NCI-H1105 (cell line): ENCODE results near the gene BRD4.
A peak's percentile ranks its signal among the peaks of the same experiment; 100 is the strongest.

Source experiments
- DNase-seq: peaks from one replicate; lab custom pipeline; 2025; lab: John Stamatoyannopoulos, UW

BRD4 gene

GRCh38 chr19:15225760-15226159 lies 106.6 kb downstream of the BRD4 start:
- no peak for DNase-seq

DNA sequence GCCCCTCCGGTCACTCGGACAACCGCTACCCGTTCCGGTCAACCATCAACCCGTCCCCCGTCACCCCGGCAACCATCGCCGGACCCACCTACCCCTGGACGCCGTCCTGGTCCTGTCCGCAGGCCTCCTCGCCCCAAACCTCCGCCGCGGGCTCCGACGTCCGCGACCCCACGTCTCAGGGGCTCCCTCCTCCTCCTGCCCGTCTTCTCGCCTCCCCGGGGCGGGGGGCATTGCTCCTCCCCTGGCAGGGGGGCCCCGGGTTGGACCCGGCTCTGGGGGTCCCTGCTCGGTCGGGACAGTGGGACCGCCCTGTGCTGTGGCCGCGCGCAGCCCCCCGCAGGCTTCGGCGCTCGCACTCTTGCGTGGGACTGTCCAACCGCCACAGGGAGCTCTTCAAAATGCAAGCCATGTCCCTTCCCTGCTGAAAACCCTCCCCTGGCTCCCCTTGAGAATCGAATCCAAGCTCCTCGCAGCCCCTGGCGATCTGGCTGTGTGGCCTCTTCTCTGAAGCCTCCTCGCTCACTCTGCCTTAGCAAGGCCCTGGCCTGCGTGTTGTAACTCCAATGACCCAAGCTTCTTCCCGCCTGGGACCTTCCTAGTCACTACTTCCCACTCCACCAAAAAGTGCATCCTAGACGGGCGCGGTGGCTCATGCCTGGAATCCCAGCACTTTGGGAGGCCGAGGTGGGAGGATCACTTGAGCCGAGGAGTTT lies 108.5 kb downstream of the BRD4 start:
- DNase-seq, result no peak

DNA sequence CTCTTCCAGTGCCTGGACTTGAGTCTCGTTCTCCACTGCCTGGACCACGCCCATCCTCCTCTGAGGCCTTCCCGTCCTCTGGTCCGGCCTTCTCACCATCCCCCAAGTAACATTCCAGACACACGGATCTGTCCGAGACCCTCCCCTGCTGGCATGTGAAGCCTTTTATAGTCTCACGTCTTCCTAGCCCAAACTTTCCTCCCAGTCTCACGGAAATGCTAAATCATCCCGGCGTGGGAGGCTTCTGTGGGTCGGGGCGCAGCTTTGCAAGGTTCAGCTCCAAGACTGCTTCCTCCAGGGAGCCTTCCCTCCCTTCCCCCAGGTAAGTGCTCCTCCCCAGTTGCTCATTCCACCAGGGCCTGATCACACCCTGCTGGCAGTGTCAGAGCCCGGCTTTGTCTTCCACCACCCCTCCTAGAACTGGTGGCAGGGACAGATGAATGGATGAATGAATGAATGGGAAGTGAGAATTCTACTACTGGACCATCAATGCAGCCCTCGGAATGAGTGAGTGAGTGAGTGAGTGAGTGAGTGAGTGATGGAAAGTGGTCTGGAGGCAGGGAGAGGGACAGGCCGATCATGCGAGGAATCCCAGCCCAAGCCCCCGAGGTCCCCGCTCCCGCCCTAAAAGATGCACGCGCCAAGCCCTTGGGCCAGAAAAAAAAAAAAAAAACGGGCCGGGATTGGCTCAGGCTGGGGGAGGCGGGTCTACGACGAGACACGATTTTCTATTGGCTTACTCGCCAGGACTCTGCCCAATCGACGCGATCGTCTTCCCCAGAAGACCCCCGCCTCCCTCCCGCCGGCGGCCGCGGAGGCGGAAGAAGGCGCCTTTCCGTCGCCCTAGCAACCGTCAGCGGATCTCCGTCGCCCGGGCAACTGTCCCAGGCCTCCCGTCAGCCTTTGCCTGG lies 109.3 kb downstream of the BRD4 start:
- peak; percentile 95 for DNase-seq

DNA sequence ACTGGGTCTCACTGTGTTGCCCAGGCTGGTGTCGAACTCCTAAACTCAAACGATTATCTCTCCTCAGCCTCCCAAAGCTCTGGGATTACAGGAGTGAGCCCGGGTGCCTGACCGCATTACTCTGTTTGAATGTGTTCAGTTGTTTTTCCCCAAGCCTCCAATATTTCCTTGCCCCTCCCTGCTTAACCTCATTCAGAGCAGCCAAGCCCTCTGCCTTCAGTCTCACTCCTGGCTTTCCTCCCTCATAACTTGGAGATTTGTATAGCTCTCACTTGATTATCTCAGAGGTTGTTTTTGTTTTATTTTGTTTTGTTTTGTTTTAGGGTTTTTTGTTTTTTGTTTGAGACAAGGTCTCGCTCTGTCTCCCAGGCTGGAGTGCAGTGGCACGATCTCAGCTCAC lies 111.5 kb downstream of the BRD4 start:
- no peak for DNase-seq

DNA sequence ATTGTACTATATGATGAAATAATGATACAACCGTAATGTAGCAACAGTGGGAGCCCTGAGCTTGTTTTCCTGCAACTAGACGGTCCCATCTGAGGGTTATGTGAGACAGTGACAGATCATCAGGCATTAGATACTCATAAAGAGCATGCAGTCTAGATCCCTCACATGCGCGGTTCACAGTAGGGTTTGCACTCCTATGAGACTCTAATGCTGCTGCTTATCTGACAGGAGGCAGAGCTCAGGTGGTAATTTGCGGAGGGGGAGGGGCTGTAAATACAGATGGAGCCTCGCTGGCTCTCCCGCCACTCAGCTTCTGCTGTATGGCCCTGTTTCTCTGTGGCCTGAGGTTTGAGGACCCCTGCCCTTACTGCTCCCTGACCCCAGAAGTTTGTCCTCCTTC lies 113.8 kb downstream of the BRD4 start:
- no peak for DNase-seq

DNA sequence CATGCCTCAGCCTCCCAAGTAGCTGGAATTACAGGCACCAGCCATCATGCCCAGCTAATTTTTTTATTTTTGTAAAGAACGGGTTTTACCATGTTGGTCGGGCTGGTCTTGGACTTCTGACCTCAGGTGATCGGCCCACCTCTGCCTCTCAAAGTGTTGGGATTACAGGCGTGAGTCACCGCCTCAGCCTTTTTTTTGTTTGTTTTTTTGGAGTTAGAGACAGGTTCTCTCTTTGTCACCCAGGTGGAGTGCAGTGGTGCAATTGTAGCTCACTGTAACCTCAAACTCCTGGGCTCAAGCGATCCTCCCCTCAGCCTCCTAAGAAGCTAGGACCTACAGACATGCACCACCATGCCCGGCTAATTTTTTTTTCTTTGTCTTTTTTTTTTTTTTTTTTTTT lies 116.0 kb downstream of the BRD4 start:
- no peak for DNase-seq

- DNase-seq, result no peak
Measured at GRCh38 chr19:15213715-15214381, 118.5 kb downstream of the BRD4 start.

DNA sequence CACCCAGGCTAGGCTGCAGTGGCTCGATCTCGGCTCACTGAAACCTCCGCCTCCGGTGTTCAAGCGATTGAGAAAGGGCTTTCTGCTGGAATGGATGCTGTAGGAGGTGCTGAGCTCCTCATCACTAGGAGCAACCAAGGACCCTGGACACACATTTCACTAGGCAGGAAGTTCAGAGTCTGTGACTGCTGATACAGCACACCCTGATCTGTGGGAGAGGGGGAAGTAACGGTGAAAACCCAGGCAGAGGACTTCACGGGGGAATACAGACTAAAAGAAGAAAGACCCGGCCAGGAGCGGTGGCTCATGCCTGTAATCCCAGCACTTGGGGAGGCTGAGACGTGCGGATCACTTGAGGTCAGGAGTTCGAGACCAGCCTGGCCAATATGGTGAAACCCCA lies 119.6 kb downstream of the BRD4 start:
- no peak for DNase-seq

GRCh38 chr19:15210323-15210781 lies 122.0 kb downstream of the BRD4 start:
- no peak for DNase-seq

DNA sequence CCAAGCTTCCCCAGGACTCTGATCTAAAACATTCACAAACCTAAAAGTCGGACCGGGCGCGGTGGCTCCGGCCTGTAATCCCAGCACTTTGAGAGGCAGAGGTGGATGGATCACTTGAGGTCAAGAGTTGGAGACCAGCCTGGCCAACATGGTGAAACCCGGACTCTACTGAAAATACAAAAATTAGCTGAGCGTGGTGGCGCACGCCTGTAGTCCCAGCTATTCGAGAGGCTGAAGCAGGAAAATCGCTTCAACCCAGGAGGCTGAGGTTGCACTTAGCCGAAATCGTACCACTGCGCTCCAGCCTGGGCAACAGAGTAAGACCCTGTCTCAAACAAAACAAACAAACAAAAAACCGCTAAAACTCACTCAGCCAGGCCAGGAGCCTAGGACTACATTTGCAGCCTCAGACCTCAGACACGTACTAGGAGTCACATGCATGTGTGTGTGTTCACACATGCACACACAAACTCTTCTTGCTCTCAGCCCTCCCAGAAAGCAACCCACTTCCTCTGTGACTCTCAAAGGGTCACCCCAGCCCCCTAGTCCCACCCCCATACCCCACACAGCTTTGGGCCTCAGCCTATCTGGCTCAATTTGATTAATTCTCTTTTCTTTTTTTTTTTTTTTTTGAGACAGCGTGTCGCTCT lies 130.8 kb downstream of the BRD4 start:
- DNase-seq, result no peak

- no peak for DNase-seq
Measured at GRCh38 chr19:15200553-15201364, 131.6 kb downstream of the BRD4 start, which contains the start of gene NOTCH3. TSS of gene NOTCH3 (minus strand) at chr19:15200995. CDS start at chr19:15200905, 90 bp downstream.

- DNase-seq, result peak; percentile 20
Measured at GRCh38 chr19:15199661-15200552, 132.4 kb downstream of the BRD4 start.

GRCh38 chr19:15198951-15199660 lies 133.2 kb downstream of the BRD4 start:
- no peak for DNase-seq

- no peak for DNase-seq
Measured at GRCh38 chr19:15197942-15198341, 134.4 kb downstream of the BRD4 start.

- peak; percentile 82 for DNase-seq
Measured at GRCh38 chr19:15197275-15197941, 134.9 kb downstream of the BRD4 start.

GRCh38 chr19:15196360-15197005 lies 135.9 kb downstream of the BRD4 start:
- no peak for DNase-seq

DNA sequence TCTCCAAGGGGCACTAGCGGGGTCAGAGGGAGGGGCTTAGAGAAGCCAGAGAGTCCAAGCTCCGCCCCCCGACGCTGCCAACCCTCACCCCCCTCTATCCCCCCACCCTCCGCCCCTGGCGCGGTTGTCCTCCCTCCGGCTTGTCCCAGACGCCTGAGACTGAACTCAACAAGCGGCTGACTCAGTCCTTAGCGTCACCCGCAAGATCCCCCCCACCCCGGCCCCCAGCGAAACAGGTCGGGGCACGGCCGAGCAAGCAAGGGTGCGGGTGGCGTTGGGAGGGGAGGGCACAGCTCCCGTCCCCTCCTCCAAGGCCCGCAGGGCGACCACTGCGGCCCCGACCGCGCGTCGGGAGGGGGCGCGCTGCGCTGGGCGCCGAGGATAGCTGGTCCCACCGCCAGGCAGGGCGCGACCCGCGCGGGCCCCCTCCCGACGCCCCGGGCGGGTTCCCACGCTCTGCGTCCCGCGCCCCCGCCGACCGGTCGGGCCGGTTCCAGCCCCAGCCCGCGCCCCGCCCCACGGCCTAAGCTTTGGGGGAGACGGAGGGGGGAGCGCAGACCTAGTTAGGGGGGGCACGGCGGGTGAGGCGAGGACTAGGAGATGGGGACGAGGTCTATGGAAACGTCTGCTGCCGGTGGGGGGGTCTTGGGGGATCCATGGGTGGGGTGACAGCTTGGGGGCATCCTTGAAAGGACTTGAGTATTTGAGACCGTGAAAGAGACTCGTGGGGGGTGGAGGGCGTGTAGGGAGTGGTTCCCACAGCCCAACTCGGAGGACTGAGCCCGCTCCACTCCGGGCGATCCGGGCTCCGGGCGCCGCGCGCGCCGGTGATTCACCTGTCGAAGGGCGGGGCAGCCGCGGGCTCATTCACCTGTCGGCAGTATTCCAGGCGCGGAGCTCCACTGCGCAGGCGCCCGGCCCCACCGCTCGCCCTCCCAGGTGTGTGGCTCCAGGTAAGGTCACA lies 136.7 kb downstream of the BRD4 start:
- DNase-seq, result peak; percentile 90
